ENCODE data around the gene SEMA3C.

Gene SEMA3C

DNA sequence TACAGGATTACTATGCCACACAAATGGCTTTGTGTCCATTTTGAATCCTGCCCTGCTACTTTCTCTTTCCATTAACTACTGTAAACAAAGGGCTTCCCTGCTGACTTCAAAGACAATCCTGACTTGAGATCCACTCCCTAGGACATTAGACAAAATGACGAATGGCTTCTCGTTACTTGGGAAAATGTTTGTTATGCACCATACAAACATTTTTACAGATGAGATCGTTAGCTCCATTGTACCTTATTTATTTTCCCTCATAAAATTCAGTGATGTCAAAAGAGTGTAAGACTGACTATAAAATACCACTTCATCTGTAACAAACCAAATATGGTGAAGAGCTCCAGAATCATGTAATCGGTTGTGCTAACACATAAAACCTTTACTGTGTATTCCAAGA lies 158.6 kb downstream of the SEMA3C start:
- no peak for TF ChIP-seq EZH2phosphoT487 (IDR thresholded peaks at IDR 0.05; ENCODE audit: borderline replicate concordance)
- TF ChIP-seq, protein P1, sequence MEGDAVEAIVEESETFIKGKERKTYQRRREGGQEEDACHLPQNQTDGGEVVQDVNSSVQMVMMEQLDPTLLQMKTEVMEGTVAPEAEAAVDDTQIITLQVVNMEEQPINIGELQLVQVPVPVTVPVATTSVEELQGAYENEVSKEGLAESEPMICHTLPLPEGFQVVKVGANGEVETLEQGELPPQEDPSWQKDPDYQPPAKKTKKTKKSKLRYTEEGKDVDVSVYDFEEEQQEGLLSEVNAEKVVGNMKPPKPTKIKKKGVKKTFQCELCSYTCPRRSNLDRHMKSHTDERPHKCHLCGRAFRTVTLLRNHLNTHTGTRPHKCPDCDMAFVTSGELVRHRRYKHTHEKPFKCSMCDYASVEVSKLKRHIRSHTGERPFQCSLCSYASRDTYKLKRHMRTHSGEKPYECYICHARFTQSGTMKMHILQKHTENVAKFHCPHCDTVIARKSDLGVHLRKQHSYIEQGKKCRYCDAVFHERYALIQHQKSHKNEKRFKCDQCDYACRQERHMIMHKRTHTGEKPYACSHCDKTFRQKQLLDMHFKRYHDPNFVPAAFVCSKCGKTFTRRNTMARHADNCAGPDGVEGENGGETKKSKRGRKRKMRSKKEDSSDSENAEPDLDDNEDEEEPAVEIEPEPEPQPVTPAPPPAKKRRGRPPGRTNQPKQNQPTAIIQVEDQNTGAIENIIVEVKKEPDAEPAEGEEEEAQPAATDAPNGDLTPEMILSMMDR (conservative IDR thresholded peaks at IDR 0.05; ENCODE audit: low read length) = no peak
- no peaks in the 10 kb centered on the region for H3K9me2 ChIP-seq (replicated peaks; ENCODE audit: low read depth, low read length)
- no peaks in the 10 kb centered on the region for H3K9me3 ChIP-seq (ENCODE audit: insufficient read depth, low read depth, low read length)
- no peak overlapping the region for H2AFZ ChIP-seq (ENCODE audit: low read length)
- H3K27me3 ChIP-seq (ENCODE audit: insufficient read depth, low read length, poor library complexity, severe bottlenecking) = no peaks in the 10 kb centered on the region
- H3K36me3 ChIP-seq (ENCODE audit: insufficient read depth, low read length) = no peaks in the 10 kb centered on the region
- no peaks in the 10 kb centered on the region for H3K79me2 ChIP-seq (ENCODE audit: insufficient read depth, low read length)
- H3K4me3 ChIP-seq (ENCODE audit: low read length, poor library complexity, severe bottlenecking) = no peak overlapping the region
- H3K4me2 ChIP-seq (ENCODE audit: low read depth, low read length, poor library complexity, severe bottlenecking) = no peak overlapping the region
- no peaks in the 10 kb centered on the region for H3F3A ChIP-seq (ENCODE audit: low read depth)
- no peaks in the 10 kb centered on the region for H3K4me1 ChIP-seq (ENCODE audit: insufficient read depth, low read length, poor library complexity, severe bottlenecking)
- H3K9ac ChIP-seq (ENCODE audit: low read depth, low read length, poor library complexity, severe bottlenecking) = no peak overlapping the region
- H4K20me1 ChIP-seq (ENCODE audit: insufficient read depth, low read length, poor library complexity, severe bottlenecking) = no peaks in the 10 kb centered on the region

DNA sequence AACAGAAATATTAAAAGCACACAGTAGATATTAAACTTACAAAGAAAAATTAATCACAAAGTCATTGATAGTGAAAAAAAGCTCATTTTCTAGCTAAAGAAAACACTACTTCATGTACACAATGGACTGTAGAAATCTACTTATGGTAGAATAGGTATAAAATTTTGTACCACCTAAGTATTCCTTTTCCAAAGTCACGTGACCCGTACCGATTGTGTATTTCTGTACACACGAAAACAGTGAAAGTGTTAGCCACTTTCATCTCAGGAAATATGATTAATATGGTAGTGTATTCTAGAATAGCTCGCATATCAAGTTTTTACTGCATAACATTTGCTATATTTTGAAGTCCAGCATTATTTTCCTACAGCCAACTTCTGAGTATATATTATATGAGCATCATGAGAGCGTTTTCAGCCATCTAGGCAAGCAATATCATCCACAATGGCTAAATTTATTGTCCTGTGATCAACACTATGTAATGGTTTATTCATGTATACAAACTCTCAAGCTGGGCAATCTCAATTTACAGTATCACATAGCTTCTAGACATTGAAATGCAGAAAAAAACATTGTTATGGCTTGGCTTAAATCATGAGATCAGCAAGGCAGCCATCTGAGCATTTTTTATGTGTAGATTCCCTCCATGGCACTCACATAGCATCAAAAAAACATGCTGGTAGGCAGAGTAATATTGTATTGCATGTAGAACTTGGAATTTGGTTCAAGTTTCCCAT lies 165.7 kb downstream of the SEMA3C start:
- H3K9me3 ChIP-seq (ENCODE audit: insufficient read depth, low read depth, low read length) = no peaks in the 10 kb centered on the region
- no peak overlapping the region for H2AFZ ChIP-seq (ENCODE audit: low read length)
- H3K4me3 ChIP-seq (ENCODE audit: low read length, poor library complexity, severe bottlenecking) = no peak overlapping the region
- no peak overlapping the region for H3K4me2 ChIP-seq (ENCODE audit: low read depth, low read length, poor library complexity, severe bottlenecking)
- no peak for TF ChIP-seq EZH2phosphoT487 (IDR thresholded peaks at IDR 0.05; ENCODE audit: borderline replicate concordance)
- TF ChIP-seq, protein P1 (conservative IDR thresholded peaks at IDR 0.05; ENCODE audit: low read length) = no peak
- H3K27me3 ChIP-seq (ENCODE audit: insufficient read depth, low read length, poor library complexity, severe bottlenecking) = no peaks in the 10 kb centered on the region
- H3K9me2 ChIP-seq (replicated peaks; ENCODE audit: low read depth, low read length) = no peaks in the 10 kb centered on the region
- H3K4me1 ChIP-seq (ENCODE audit: insufficient read depth, low read length, poor library complexity, severe bottlenecking) = no peaks in the 10 kb centered on the region
- no peaks in the 10 kb centered on the region for H3F3A ChIP-seq (ENCODE audit: low read depth)
- no peaks in the 10 kb centered on the region for H3K79me2 ChIP-seq (ENCODE audit: insufficient read depth, low read length)
- no peaks in the 10 kb centered on the region for H4K20me1 ChIP-seq (ENCODE audit: insufficient read depth, low read length, poor library complexity, severe bottlenecking)
- no peak overlapping the region for H3K9ac ChIP-seq (ENCODE audit: low read depth, low read length, poor library complexity, severe bottlenecking)
- H3K36me3 ChIP-seq (ENCODE audit: insufficient read depth, low read length) = no peaks in the 10 kb centered on the region

DNA sequence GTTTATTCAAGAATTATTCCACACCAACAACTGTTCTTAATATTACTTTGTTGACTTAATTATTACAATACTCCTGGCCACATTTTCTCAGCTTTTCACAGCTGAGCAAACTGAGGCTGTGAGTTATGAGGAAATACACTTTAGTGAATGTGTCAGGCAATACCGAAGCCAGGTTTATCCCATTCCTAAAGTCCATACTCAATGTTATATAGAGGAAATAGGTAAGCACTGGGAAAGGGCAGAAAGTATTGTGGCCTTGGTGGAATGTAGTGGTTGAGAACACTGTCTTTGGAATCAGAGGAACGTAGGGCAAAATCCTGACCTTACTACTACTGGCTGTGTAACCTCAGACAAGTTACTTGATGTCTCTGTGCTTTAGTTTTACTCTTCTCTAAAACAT lies 169.6 kb downstream of the SEMA3C start:
- Histone ChIP-seq H3K4me2 (ENCODE audit: low read depth, low read length, poor library complexity, severe bottlenecking) (no peak overlapping the region), H3K9ac (ENCODE audit: low read depth, low read length, poor library complexity, severe bottlenecking) (no peak overlapping the region), H3K9me3 (ENCODE audit: insufficient read depth, low read depth, low read length) (no peaks in the 10 kb centered on the region)

More for the DNA sequence above, 169.6 kb downstream of the SEMA3C start:
- Histone ChIP-seq H3K79me2 (ENCODE audit: insufficient read depth, low read length) (no peaks in the 10 kb centered on the region), H3K36me3 (ENCODE audit: insufficient read depth, low read length) (no peaks in the 10 kb centered on the region), H3K4me1 (ENCODE audit: insufficient read depth, low read length, poor library complexity, severe bottlenecking) (no peaks in the 10 kb centered on the region), H3K27me3 (ENCODE audit: insufficient read depth, low read length, poor library complexity, severe bottlenecking) (no peaks in the 10 kb centered on the region), H2AFZ (ENCODE audit: low read length) (no peak overlapping the region), H4K20me1 (ENCODE audit: insufficient read depth, low read length, poor library complexity, severe bottlenecking) (no peaks in the 10 kb centered on the region), H3K9me2 (replicated peaks; ENCODE audit: low read depth, low read length) (no peaks in the 10 kb centered on the region), H3F3A (ENCODE audit: low read depth) (no peaks in the 10 kb centered on the region), H3K4me3 (ENCODE audit: low read length, poor library complexity, severe bottlenecking) (no peak overlapping the region)
- TF ChIP-seq, protein P1 (conservative IDR thresholded peaks at IDR 0.05; ENCODE audit: low read length) = no peak
- TF ChIP-seq EZH2phosphoT487 (IDR thresholded peaks at IDR 0.05; ENCODE audit: borderline replicate concordance) = no peak

Data from Loucy (cell line).